ENCODE measurements around the gene PCDHGA6.

The PCDHGA6 gene

DNA sequence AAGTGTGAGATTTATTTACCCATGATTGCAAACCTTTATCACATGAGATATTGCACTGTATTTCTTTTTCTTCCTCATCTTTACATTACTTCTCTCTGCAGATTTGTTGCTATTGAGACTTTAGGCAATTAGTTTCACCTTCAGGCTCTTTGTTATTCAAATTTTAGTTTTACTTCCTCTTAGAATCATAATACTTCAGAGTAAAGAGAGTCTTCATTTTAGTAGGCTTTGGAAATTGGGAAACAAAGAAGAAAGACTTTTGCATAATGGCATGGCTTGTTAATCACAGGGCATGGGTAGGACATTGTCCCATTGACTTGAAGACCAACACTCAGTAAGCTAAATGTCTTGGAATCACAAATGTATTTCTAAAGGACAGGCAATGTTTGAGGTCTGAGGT lies 11.0 kb upstream of the PCDHGA6 start:
- in situ Hi-C loops (cut with MboI; ENCODE audit: low pct_unique_long_range_greater_than_20kb, low sequenced_read_pairs, unreplicated experiment): no loop called here
- TF ChIP-seq, protein P1, sequence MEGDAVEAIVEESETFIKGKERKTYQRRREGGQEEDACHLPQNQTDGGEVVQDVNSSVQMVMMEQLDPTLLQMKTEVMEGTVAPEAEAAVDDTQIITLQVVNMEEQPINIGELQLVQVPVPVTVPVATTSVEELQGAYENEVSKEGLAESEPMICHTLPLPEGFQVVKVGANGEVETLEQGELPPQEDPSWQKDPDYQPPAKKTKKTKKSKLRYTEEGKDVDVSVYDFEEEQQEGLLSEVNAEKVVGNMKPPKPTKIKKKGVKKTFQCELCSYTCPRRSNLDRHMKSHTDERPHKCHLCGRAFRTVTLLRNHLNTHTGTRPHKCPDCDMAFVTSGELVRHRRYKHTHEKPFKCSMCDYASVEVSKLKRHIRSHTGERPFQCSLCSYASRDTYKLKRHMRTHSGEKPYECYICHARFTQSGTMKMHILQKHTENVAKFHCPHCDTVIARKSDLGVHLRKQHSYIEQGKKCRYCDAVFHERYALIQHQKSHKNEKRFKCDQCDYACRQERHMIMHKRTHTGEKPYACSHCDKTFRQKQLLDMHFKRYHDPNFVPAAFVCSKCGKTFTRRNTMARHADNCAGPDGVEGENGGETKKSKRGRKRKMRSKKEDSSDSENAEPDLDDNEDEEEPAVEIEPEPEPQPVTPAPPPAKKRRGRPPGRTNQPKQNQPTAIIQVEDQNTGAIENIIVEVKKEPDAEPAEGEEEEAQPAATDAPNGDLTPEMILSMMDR (IDR thresholded peaks at IDR 0.05; ENCODE audit: extremely low read depth, insufficient read depth, missing control alignments): no peak
- DNase-seq (ENCODE audit: low spot score): no peak

DNA sequence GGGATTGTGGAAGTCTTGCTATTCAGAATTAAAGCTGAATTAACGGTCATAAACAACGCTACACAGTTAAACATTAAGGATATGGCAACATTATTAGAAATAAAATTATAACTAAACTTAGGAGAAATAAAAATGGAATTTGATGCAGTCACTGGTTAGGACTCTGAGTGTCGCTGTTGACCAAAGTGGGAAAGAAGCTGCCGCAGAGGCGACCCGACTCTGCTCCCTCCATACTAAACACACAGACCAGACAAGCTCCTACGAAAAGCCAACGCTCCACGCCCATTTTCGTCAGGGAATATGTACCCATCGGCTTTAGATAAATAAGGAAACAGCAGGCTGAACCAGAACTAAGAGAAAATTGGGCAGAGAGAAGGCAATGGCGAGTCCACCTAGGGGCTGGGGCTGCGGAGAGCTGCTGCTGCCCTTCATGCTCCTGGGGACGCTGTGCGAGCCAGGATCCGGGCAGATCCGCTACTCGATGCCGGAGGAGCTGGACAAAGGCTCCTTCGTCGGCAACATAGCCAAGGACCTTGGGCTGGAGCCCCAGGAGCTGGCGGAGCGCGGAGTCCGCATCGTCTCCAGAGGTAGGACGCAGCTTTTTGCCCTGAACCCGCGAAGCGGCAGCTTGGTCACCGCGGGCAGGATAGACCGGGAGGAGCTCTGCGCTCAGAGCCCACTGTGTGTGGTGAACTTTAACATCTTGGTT lies 9.6 kb upstream of the PCDHGA6 start, which contains the start of gene PCDHGA5:
Gene PCDHGA5, plus strand, starts transcription at position 211 of the 709 bp plus-strand sequence. Its CDS starts 169 bp downstream, at position 380.
- no peak for DNase-seq (ENCODE audit: low spot score)
- in situ Hi-C loops (cut with MboI; ENCODE audit: low pct_unique_long_range_greater_than_20kb, low sequenced_read_pairs, unreplicated experiment): no loop called here
- TF ChIP-seq, protein P1 (IDR thresholded peaks at IDR 0.05; ENCODE audit: extremely low read depth, insufficient read depth, missing control alignments): no peak

DNA sequence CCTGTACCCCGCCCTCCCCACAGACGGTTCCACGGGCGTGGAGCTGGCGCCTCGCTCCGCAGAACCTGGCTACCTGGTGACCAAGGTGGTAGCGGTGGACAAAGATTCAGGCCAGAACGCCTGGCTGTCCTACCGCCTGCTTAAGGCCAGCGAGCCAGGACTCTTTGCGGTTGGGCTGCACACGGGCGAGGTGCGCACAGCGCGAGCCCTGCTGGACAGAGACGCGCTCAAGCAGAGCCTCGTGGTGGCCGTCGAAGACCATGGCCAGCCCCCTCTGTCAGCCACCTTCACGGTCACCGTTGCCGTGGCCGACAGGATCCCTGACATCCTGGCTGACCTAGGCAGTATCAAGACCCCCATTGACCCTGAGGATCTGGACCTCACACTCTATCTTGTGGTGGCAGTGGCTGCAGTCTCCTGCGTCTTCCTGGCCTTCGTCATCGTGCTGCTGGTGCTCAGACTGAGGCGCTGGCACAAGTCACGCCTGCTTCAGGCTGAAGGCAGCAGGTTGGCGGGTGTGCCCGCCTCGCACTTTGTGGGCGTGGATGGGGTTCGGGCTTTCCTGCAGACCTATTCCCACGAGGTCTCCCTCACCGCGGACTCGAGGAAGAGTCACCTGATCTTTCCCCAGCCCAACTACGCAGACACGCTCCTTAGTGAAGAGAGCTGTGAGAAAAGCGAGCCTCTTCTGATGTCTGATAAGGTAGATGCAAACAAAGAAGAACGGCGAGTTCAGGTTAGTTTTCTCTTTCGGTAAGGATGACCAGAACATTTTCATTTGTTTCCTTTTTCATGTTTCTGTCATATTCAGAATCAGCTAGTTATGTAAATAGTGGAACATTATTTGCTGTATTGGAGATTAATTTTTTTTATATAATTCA lies 7.4 kb upstream of the PCDHGA6 start:
- TF ChIP-seq, protein P1 (IDR thresholded peaks at IDR 0.05; ENCODE audit: extremely low read depth, insufficient read depth, missing control alignments): no peak
- in situ Hi-C loops (cut with MboI; ENCODE audit: low pct_unique_long_range_greater_than_20kb, low sequenced_read_pairs, unreplicated experiment): no loop called here

DNA sequence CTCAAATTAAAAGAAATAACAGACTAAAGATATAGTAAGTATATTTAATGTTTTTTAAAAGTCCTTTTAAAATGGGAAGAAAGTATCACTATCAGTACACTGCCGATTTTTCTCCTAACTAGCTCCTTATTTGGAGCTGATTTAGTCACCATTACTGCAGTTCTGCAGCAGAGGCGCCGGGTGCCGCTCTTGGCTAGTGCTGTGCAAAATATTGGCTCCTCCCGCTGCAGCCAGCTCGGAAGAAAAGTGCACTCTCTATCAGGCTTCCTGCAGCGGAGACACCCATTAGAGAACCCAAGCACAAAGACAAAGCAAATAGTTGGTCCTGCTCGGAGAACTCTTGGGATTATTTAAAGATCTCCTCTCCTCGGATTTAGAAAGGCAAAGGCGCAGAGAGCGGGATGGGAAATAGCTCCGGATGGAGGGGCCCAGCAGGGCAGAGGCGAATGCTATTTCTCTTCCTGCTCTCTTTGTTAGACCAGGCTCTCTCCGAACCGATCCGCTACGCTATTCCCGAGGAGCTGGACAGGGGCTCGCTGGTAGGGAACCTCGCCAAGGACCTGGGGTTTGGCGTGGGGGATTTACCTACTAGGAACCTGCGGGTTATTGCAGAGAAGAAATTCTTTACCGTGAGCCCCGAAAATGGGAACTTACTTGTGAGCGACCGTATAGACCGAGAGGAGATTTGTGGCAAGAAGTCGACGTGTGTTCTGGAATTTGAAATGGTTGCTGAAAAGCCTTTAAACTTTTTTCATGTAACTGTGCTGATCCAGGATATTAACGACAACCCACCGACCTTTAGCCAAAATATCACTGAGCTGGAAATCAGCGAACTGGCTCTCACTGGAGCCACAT lies 3.5 kb upstream of the PCDHGA6 start, which contains the start of gene PCDHGB3:
Gene PCDHGB3, plus strand, starts transcription at position 249 of the 855 bp plus-strand sequence. Its CDS starts 153 bp downstream, at position 402.
- DNase-seq (ENCODE audit: low spot score): peak; percentile 84
- in situ Hi-C loops (cut with MboI; ENCODE audit: low pct_unique_long_range_greater_than_20kb, low sequenced_read_pairs, unreplicated experiment): no loop called here
- TF ChIP-seq, protein P1 (IDR thresholded peaks at IDR 0.05; ENCODE audit: extremely low read depth, insufficient read depth, missing control alignments): peak; percentile 77

More for the DNA sequence above, 7.4 kb upstream of the PCDHGA6 start:
- DNase-seq (ENCODE audit: low spot score): no peak

DNA sequence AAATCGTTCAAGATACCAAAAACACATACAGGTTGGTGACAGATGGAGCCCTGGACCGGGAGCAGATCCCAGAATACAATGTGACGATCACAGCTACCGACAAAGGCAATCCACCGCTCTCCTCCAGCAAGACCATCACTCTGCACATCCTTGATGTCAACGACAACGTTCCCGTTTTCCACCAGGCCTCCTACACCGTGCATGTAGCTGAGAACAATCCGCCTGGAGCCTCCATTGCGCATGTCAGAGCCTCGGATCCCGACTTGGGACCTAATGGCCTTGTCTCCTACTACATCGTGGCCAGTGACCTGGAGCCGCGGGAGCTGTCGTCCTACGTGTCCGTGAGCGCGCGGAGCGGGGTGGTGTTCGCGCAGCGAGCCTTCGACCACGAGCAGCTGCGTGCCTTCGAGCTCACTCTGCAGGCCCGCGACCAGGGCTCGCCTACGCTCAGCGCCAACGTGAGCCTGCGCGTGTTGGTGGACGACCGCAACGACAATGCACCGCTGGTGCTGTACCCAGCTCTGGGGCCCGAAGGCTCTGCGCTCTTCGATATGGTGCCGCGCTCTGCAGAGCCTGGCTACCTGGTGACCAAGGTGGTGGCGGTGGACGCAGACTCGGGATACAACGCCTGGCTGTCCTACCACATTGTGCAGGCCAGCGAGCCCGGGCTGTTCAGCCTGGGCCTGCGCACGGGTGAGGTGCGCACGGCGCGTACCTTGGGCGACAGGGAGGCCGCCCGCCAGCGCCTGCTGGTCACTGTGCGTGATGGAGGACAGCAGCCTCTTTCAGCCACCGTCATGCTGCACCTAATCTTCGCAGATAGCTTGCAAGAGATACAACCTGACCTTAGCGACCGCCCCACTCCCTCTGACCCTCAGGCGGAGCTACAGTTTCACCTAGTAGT lies 1.9 kb upstream of the PCDHGA6 start:
- in situ Hi-C loops (cut with MboI; ENCODE audit: low pct_unique_long_range_greater_than_20kb, low sequenced_read_pairs, unreplicated experiment): no loop called here
- no peak for DNase-seq (ENCODE audit: low spot score)
- TF ChIP-seq, protein P1 (IDR thresholded peaks at IDR 0.05; ENCODE audit: extremely low read depth, insufficient read depth, missing control alignments): no peak

Measured in GM13977 (cell line).